Measurements from ENCODE around the gene OAF. TPM values are rescaled to one million over a fixed set of nuclear protein-coding genes. Genes with fewer than 3 reads are reported as not detected.

OAF gene
- total and polyA plus RNA-seq, 9 of the 15 experiments (the other 6 are each of a cell fraction or from before 2014, with no cell fraction given), result 1.1 to 21.6 (median 7.5) TPM

DNA sequence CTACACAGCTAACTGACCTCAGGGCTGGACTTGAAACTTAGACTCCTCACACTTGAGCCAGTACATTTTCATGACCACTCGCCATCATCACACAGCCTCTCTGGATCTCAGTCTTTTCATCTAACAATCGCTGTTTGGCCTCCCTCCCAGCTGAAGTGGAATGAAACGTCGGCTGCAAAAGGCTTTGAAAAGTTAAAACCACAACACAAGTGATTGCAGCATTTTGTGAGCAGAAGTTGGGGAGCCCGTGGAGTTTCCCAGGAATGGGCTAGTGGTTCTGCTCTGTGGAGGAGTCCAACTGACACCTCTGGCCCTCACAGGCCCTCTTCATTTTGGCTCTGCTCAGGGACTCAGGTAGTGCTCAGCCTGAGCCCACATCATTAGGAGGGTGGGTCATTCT is 37.0 kb upstream of the OAF start:
- CTCF ChIA-PET (ENCODE audit: low intra/inter-chr PET ratio), result interaction anchor here (3.5 kb wide), 1 partner anchor 56 kb away, joined by 44 read pairs; no protein-coding TSS in a partner anchor
- no peak overlapping the region for H3K4me3 ChIP-seq
- no peak overlapping the region for H3K27ac ChIP-seq (ENCODE audit: extremely low read depth, low read depth, low read length)
- in situ Hi-C loops (cut with MboI) (loop anchor here (5.0 kb wide), 2 partner anchors 53 to 128 kb away; no protein-coding TSS in a partner anchor), intact Hi-C loops (cut with micrococcal nuclease) (no loop called here)
- no peaks in the 10 kb centered on the region for H3K9me1 ChIP-seq (ENCODE audit: control insufficient read depth, insufficient read depth, low read length)
- BruUV-seq (replicated peaks), result no TSS peak
- H3K27me3 ChIP-seq (ENCODE audit: control insufficient read depth in 2 of 2, insufficient read depth in 2 of 2, low read length in 2 of 2), result peaks cover 23 to 61% of the 10 kb centered on the region in 2 experiments; a peak in 4 of 5 replicates
- H3K9me3 ChIP-seq (replicated peaks; ENCODE audit: control insufficient read depth, insufficient read depth, low read depth, low read length), result no peaks in the 10 kb centered on the region
- peaks cover 9% of the 10 kb centered on the region for H4K20me1 ChIP-seq (replicated peaks; ENCODE audit: control insufficient read depth, insufficient read depth, low read length)
- no peak overlapping the region for H2AFZ ChIP-seq (ENCODE audit: low read depth, low read length)
- H3K4me1 ChIP-seq (replicated peaks in 1 of 2; ENCODE audit: control insufficient read depth in 2 of 2, insufficient read depth in 2 of 2, low read length in 2 of 2), result peaks cover 0 to 13% of the 10 kb centered on the region in 2 experiments; a peak in 2 of 5 replicates
- DNase-seq (ENCODE audit: extremely low read depth in 1 of 4, low spot score in 3 of 4) (no peak), ATAC-seq (no peak), FAIRE-seq (no peak)
- POLR2A ChIA-PET, result no interaction called here
- no peak overlapping the region for H3K4me2 ChIP-seq (ENCODE audit: insufficient read depth, low read length)
- no peak for TF ChIP-seq IRF2 (CRISPR knock-in tag; IDR thresholded peaks at IDR 0.05)
- no peak for TF ChIP-seq NCOA4 (IDR thresholded peaks at IDR 0.05; ENCODE audit: partially characterized antibody)
- TF ChIP-seq HNRNPUL1 (IDR thresholded peaks at IDR 0.05; ENCODE audit: low read length), result no peak
- no peak overlapping the region for H3K9ac ChIP-seq (ENCODE audit: insufficient read depth in 1 of 2, low read depth in 2 of 2, low read length in 2 of 2)
- WGBS (ENCODE audit: insufficient coverage, low coverage, missing lambda C conversion rate), result 1% methylated on average over 5 of the region's 5 CpGs
- H3K79me2 ChIP-seq (ENCODE audit: control insufficient read depth, insufficient read depth, low read length), result no peaks in the 10 kb centered on the region
- no peaks in the 10 kb centered on the region for H3K36me3 ChIP-seq (ENCODE audit: control insufficient read depth, insufficient read depth, low read length)

DNA sequence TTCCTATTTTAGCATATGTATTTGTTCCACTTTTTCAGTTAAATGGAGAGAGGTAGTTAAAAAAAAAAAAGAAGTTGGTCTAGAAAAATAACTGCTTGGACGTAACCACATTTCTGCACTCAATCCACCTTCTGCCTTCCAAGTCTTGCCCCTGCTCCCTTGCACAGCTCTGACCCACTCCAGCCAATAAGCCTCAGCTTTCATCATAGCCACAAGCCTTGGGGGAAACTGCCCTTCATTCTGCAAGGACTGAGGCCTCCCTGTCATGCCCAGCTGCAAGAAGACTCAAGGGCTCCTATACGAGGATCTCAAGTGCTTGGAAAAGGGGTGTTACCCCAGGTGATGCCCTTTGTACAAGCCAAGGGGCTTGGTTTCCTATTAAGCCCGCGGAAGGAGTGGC is 36.0 kb upstream of the OAF start:
- in situ Hi-C loops (cut with MboI), result loop anchor here (5.0 kb wide), 2 partner anchors 52 to 127 kb away; no protein-coding TSS in a partner anchor
- no peak for ATAC-seq
- no peak for TF ChIP-seq RAD51 (IDR thresholded peaks at IDR 0.05; ENCODE audit: borderline replicate concordance, low read depth)
- no peak for TF ChIP-seq NFYB (IDR thresholded peaks at IDR 0.05; ENCODE audit: extremely low read depth, insufficient read length)
- TF ChIP-seq ZNF512 (tag; IDR thresholded peaks at IDR 0.05), result no peak
- no peak for TF ChIP-seq NONO (IDR thresholded peaks at IDR 0.05; ENCODE audit: low read depth in 2 of 2, low read length in 1 of 2)
- no peak for TF ChIP-seq ZNF668 (CRISPR knock-in tag; IDR thresholded peaks at IDR 0.05)
- TF ChIP-seq HLTF (IDR thresholded peaks at IDR 0.05), result no peak
- no peak for TF ChIP-seq SRSF9 (IDR thresholded peaks at IDR 0.05; ENCODE audit: borderline replicate concordance, low read depth, low read length)
- no peak for TF ChIP-seq EGR1 (conservative IDR thresholded peaks at IDR 0.05)
- TF ChIP-seq GATAD2A (IDR thresholded peaks at IDR 0.05), result no peak
- no peak for TF ChIP-seq POU5F1 (IDR thresholded peaks at IDR 0.05; ENCODE audit: borderline replicate concordance, low read depth, low read length, partially characterized antibody)
- TF ChIP-seq FOS (IDR thresholded peaks at IDR 0.05; ENCODE audit: extremely low read depth, insufficient read length), result no peak
- TF ChIP-seq ARHGAP35 (IDR thresholded peaks at IDR 0.05; ENCODE audit: partially characterized antibody), result no peak
- TF ChIP-seq FOXA3 (CRISPR knock-in tag; conservative IDR thresholded peaks at IDR 0.05 in 1 of 2, IDR thresholded peaks at IDR 0.05 in 1 of 2), result no peak
- no peak for TF ChIP-seq SNRNP70 (optimal IDR thresholded peaks at IDR 0.05; ENCODE audit: low read depth, low read length)

More for the DNA sequence above, 36.0 kb upstream of the OAF start:
- no peaks in the 10 kb centered on the region for H3K9me3 ChIP-seq (replicated peaks; ENCODE audit: control insufficient read depth, insufficient read depth, low read depth, low read length)
- no peaks in the 10 kb centered on the region for H3K79me2 ChIP-seq (ENCODE audit: control insufficient read depth, insufficient read depth, low read length)
- peaks cover 0 to 2% of the 10 kb centered on the region in 2 experiments; a peak in 1 of 5 replicates for H3K4me1 ChIP-seq (replicated peaks in 1 of 2; ENCODE audit: control insufficient read depth in 2 of 2, insufficient read depth in 2 of 2, low read length in 2 of 2)
- peaks cover 25 to 62% of the 10 kb centered on the region in 2 experiments; a peak in 4 of 5 replicates for H3K27me3 ChIP-seq (ENCODE audit: control insufficient read depth in 2 of 2, insufficient read depth in 2 of 2, low read length in 2 of 2)
- FAIRE-seq (no peak), DNase-seq (ENCODE audit: extremely low read depth in 1 of 4, low spot score in 3 of 4) (no peak)
- no peak overlapping the region for H3K9ac ChIP-seq (ENCODE audit: insufficient read depth in 1 of 2, low read depth in 2 of 2, low read length in 2 of 2)
- no peak overlapping the region for H3K4me2 ChIP-seq (ENCODE audit: insufficient read depth, low read length)
- ChIA-PET POLR2A (no interaction called here), CTCF (ENCODE audit: low intra/inter-chr PET ratio) (interaction anchor here (0.6 to 3.5 kb wide), 2 partner anchors 55 to 128 kb away, joined by 3 to 44 read pairs; no protein-coding TSS in a partner anchor)
- no peak overlapping the region for H3K4me3 ChIP-seq
- peaks cover 14% of the 10 kb centered on the region for H4K20me1 ChIP-seq (replicated peaks; ENCODE audit: control insufficient read depth, insufficient read depth, low read length)
- H3K9me1 ChIP-seq (ENCODE audit: control insufficient read depth, insufficient read depth, low read length), result no peaks in the 10 kb centered on the region
- H3K36me3 ChIP-seq (ENCODE audit: control insufficient read depth, insufficient read depth, low read length), result no peaks in the 10 kb centered on the region
- no peak overlapping the region for H3K27ac ChIP-seq (ENCODE audit: extremely low read depth, low read depth, low read length)
- H2AFZ ChIP-seq (ENCODE audit: low read depth, low read length), result no peak overlapping the region
- WGBS (ENCODE audit: insufficient coverage, low coverage, missing lambda C conversion rate), result 0% methylated on average over 4 of the region's 4 CpGs
- intact Hi-C loops (cut with micrococcal nuclease), result no loop called here
- no TSS peak for BruUV-seq (replicated peaks)

All from K562 (cell line).